SK-N-MC (cell line): Measurements from ENCODE around the gene KIAA1755.
A peak's percentile ranks its signal among the peaks of the same experiment; 100 is the strongest.

Experiments used
- DNase-seq: peaks from one replicate; pipeline ENCODE4 v3.0.0-alpha.2; 2011; ENCODE audit warnings: low read depth, low spot score
- H3K27ac ChIP-seq: fragments of 200-600 bp; sonication (generic); 2 replicates; pipeline ENCODE4 v1.5.1; 2016; ENCODE audit warnings: mixed run types
- H3K36me3 ChIP-seq: fragments of 200-600 bp; sonication (generic); 2 replicates; pipeline ENCODE4 v1.6.1; 2017; ENCODE audit warnings: antibody characterized with exemption, low read length, mixed read lengths; ENCODE audit not compliant: insufficient read depth
- H3K4me3 ChIP-seq: fragments of 200-600 bp; sonication (generic); 2 replicates; pipeline ENCODE4 v1.5.1; 2016
- H3K9ac ChIP-seq: fragments of 200-600 bp; sonication (generic); 2 replicates; pipeline ENCODE4 v1.8.0; 2017; ENCODE audit warnings: mixed run types, mixed read lengths; ENCODE audit not compliant: insufficient read length
- H3K9me3 ChIP-seq: fragments of 200-600 bp; sonication (generic); 2 replicates; pipeline ENCODE4 v1.6.1; 2017; ENCODE audit warnings: low read depth, mild to moderate bottlenecking, antibody characterized with exemption, low read length, moderate library complexity, mixed read lengths
- EZH2 ChIP-seq: fragments of 200-600 bp; sonication (generic); IDR thresholded peaks from one replicate; pipeline ENCODE4 v1.6.1; 2017; ENCODE audit warnings: antibody characterized with exemption
- FOXP2 ChIP-seq: optimal IDR thresholded peaks from 2 replicates; pipeline ENCODE3; 2011; ENCODE audit warnings: mild to moderate bottlenecking, moderate library complexity; ENCODE audit not compliant: insufficient read depth; ENCODE audit errors: extremely low read length, control extremely low read depth
- POLR2AphosphoS5 ChIP-seq: IDR thresholded peaks from 2 replicates; pipeline ENCODE4 v1.6.1; 2012; ENCODE audit warnings: mild to moderate bottlenecking, low read depth, low read length, borderline replicate concordance

KIAA1755 gene

DNA sequence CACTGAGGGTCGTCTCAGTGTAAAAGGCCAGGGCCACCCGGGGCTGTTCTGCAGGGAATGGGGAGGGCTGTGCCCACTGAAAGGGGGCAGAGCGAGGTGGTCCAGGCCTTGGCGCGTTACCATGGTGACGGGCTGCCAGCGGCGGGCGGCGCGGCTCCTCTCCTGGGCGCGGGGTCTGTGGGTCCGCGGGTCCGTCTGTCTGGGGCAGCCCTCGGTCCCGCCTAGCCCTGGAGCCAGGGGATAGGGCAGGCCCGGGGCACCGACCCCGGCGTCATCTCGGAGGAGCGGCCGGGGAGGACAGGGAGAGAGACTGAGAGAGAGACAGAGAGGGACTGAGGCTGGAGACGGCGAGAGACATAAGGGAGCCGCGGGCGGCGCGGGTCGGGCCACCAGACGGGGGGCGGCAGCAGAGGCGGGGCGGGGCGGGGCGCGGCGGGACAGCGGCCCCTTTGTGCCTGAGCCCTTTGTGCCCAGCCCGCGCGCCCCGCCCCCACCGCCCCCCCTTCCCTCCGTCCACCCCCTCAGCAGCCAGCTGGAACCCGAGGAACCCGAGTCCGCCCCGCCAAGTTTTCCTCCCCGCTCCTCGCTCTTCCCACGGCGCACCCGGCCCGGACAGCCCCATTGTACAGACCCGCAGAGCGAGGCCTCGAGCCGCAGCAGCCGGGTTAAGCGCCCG lies at the start of gene KIAA1755:
Gene KIAA1755, minus strand, starts transcription at position 358 of the 676 bp plus-strand sequence. Its CDS starts 235 bp downstream, at position 123.
- Histone ChIP-seq H3K4me3 (no peak within 1 kb of the TSS), H3K9ac (no peak within 1 kb of the TSS), H3K9me3 (no peaks in the 10 kb centered on the region), H3K36me3 (no peaks in the 10 kb centered on the region), H3K27ac (no peak within 1 kb of the TSS)
- DNase-seq = no peak
- TF ChIP-seq POLR2AphosphoS5 (no peak), FOXP2 (no peak), EZH2 (no peak)

DNA sequence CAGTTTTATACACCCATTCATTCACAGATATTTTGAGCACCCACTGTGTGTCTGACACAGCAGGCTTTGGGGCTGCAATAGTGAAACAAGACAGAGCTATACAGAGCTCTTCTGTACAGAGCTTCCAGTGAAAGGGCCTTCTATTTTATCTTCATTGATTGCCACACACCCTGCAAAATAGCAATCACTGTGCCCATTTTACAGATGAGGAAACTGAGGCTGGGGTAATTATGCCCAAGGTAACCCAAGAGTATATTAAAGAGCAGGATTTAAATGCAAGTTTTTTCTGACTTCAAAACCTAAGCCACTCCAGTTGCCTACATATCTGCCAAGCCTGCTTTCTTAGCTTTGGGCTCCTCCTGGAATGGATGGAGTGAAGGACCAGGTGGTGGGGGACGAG lies 47.9 kb upstream of the KIAA1755 start:
- Histone ChIP-seq H3K36me3 (no peaks in the 10 kb centered on the region), H3K9me3 (no peaks in the 10 kb centered on the region), H3K4me3 (no peak overlapping the region), H3K27ac (no peak overlapping the region), H3K9ac (no peak overlapping the region)
- DNase-seq = no peak
- TF ChIP-seq FOXP2 (no peak), POLR2AphosphoS5 (no peak), EZH2 (no peak)

GRCh38 chr20:38308047-38308438 lies 47.5 kb upstream of the KIAA1755 start:
- H3K4me3 ChIP-seq = no peak overlapping the region
- no peak overlapping the region for H3K27ac ChIP-seq
- no peak for DNase-seq
- H3K9ac ChIP-seq = no peak overlapping the region
- no peaks in the 10 kb centered on the region for H3K9me3 ChIP-seq
- no peaks in the 10 kb centered on the region for H3K36me3 ChIP-seq
- no peak for TF ChIP-seq POLR2AphosphoS5
- TF ChIP-seq EZH2 = no peak
- TF ChIP-seq FOXP2 = no peak

- no peak overlapping the region for H3K4me3 ChIP-seq
- no peak for TF ChIP-seq FOXP2
- TF ChIP-seq POLR2AphosphoS5 = no peak
- no peak for TF ChIP-seq EZH2
- no peaks in the 10 kb centered on the region for H3K9me3 ChIP-seq
- H3K9ac ChIP-seq = no peak overlapping the region
- DNase-seq = no peak
- no peak overlapping the region for H3K27ac ChIP-seq
- no peaks in the 10 kb centered on the region for H3K36me3 ChIP-seq
These were observed 47.0 kb upstream of the KIAA1755 start for GRCh38 chr20:38307371-38308046.

DNA sequence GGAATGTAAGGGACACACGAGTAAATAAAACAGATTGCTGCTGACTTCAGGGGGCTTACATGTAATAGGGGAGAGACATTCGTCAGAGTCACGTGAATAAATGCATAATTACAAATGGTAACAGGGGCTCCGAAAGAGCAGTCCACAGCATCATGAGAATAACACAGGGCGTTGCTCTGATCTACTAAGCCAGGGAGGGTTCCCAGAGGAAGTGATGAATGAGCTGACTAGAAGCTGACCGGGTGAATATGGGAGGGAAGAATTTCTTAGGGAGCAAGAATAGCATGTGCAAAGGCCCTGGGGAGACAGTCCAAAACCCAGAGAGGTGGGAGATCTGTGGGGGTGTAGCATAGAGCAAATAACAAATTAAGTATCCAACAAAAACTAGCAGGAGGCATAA lies 45.8 kb upstream of the KIAA1755 start:
- Histone ChIP-seq H3K4me3 (no peak overlapping the region), H3K9ac (no peak overlapping the region), H3K36me3 (no peaks in the 10 kb centered on the region), H3K9me3 (no peaks in the 10 kb centered on the region), H3K27ac (no peak overlapping the region)
- no peak for DNase-seq
- no peak for TF ChIP-seq FOXP2
- TF ChIP-seq POLR2AphosphoS5 = no peak
- no peak for TF ChIP-seq EZH2

GRCh38 chr20:38305541-38305940 lies 45.0 kb upstream of the KIAA1755 start:
- H3K9me3 ChIP-seq = no peaks in the 10 kb centered on the region
- H3K9ac ChIP-seq = no peak overlapping the region
- no peak overlapping the region for H3K4me3 ChIP-seq
- DNase-seq = no peak
- H3K27ac ChIP-seq = no peak overlapping the region
- H3K36me3 ChIP-seq = no peaks in the 10 kb centered on the region
- no peak for TF ChIP-seq EZH2
- no peak for TF ChIP-seq FOXP2
- TF ChIP-seq POLR2AphosphoS5 = no peak

GRCh38 chr20:38304845-38305447 lies 44.4 kb upstream of the KIAA1755 start:
- H3K36me3 ChIP-seq = no peaks in the 10 kb centered on the region
- no peak overlapping the region for H3K27ac ChIP-seq
- no peak for DNase-seq
- H3K9me3 ChIP-seq = no peaks in the 10 kb centered on the region
- TF ChIP-seq EZH2 (no peak), FOXP2 (no peak), POLR2AphosphoS5 (no peak)
- no peak overlapping the region for H3K9ac ChIP-seq
- H3K4me3 ChIP-seq = no peak overlapping the region

GRCh38 chr20:38303908-38304379 lies 43.4 kb upstream of the KIAA1755 start, which contains the start of gene BPI:
Gene BPI, plus strand, starts transcription at chr20:38304156. Its CDS starts 68 bp downstream, at chr20:38304224.
- peak; percentile 28 for DNase-seq
- TF ChIP-seq EZH2 (no peak), POLR2AphosphoS5 (no peak), FOXP2 (no peak)
- Histone ChIP-seq H3K36me3 (no peaks in the 10 kb centered on the region), H3K9ac (no peak within 1 kb of the TSS), H3K27ac (no peak within 1 kb of the TSS), H3K4me3 (no peak within 1 kb of the TSS; the same call in 1 of the 2 replicates), H3K9me3 (no peaks in the 10 kb centered on the region)
